ENCODE measurements around the gene CDKL5. TPM values are rescaled to one million over a fixed set of nuclear protein-coding genes. Genes with fewer than 3 reads are reported as not detected.

The CDKL5 gene
- total RNA-seq, 2 experiments from 2014 or later = 2.2 to 2.4 TPM

DNA sequence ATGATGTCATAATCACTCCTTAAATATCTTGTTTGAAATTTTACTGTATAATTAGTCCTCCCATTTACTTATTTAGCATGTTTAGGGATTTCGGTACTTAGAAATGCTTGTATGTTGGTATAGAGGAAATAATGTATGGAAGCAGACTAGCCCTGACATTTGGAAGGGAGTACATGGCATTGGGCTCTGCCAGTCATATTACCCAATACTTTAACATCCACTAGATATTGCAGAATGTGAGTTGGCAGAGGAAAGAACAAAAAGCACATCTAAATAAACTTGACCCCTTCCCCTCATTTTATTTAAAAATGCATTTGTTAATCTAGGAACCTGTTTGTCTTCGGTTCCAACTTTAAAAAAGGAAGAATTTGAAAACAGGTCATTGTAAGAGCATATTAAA is 168.7 kb downstream of the CDKL5 start:
- Mint-ChIP-seq H3K4me3 (no peak overlapping the region), H3K9me3 (no peaks in the 10 kb centered on the region), H3K4me1 (ENCODE audit: low read depth) (no peaks in the 10 kb centered on the region), H3K36me3 (ENCODE audit: low read depth) (peaks cover 25% of the 10 kb centered on the region), H3K27me3 (no peaks in the 10 kb centered on the region), H3K27ac (no peak overlapping the region)
- intact Hi-C loops (cut with DNase I, micrococcal nuclease) = no loop called here
- Histone ChIP-seq H3K9me3 (ENCODE audit: control insufficient read depth in 1 of 2, insufficient read depth in 1 of 2, low read length in 2 of 2) (no peaks in the 10 kb centered on the region), H3K36me3 (ENCODE audit: insufficient read depth, low read length) (no peaks in the 10 kb centered on the region), H3K27ac (ENCODE audit: low read depth in 1 of 2, low read length in 2 of 2) (no peak overlapping the region), H3K27me3 (ENCODE audit: control insufficient read depth in 1 of 2, insufficient read depth in 2 of 2, low read length in 2 of 2) (no peaks in the 10 kb centered on the region), H3K4me3 (ENCODE audit: low read length) (no peak overlapping the region), H3K4me1 (ENCODE audit: insufficient read depth, low read length) (no peaks in the 10 kb centered on the region)
- DNase-seq (no peak), ATAC-seq (ENCODE audit: poor library complexity) (no peak)
- ChIA-PET CTCF (no interaction called here), POLR2A (no interaction called here)
- TF ChIP-seq, protein P1, sequence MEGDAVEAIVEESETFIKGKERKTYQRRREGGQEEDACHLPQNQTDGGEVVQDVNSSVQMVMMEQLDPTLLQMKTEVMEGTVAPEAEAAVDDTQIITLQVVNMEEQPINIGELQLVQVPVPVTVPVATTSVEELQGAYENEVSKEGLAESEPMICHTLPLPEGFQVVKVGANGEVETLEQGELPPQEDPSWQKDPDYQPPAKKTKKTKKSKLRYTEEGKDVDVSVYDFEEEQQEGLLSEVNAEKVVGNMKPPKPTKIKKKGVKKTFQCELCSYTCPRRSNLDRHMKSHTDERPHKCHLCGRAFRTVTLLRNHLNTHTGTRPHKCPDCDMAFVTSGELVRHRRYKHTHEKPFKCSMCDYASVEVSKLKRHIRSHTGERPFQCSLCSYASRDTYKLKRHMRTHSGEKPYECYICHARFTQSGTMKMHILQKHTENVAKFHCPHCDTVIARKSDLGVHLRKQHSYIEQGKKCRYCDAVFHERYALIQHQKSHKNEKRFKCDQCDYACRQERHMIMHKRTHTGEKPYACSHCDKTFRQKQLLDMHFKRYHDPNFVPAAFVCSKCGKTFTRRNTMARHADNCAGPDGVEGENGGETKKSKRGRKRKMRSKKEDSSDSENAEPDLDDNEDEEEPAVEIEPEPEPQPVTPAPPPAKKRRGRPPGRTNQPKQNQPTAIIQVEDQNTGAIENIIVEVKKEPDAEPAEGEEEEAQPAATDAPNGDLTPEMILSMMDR (IDR thresholded peaks at IDR 0.05) = no peak

DNA sequence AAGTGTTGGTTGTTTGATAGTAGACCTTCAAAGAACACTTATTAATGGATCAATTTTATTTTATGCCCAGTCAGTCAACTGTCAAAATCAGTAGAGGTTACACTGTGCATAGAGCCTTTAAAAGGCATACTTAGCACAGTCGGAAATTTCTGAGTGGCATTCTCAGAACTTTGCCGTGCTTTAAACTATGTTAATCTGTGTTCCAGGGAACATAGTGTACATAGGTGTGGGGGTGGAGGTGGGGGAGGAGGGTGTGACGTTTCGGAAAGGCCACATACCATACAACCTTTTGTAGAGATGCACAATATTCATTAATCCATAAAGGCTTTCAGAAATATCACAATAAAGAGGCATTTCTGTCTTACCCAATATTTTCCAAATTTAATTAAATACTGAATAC is 170.7 kb downstream of the CDKL5 start:
- no peak overlapping the region for H3K27ac Mint-ChIP-seq

DNA sequence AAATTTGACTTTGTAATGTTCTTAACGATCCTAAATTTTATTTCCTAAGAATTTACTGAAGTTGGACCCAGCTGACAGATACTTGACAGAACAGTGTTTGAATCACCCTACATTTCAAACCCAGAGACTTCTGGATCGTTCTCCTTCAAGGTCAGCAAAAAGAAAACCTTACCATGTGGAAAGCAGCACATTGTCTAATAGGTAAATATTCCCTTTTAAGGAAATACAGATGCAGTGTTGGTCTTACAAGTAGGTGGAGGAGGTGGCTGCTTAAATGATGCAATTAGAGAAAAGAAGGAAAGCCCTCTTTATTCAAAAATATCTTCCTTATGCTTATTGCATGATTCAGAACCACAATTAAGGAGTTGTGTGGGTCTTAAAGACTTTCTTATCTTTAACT is 173.0 kb downstream of the CDKL5 start:
- no peaks in the 10 kb centered on the region for H3K27me3 ChIP-seq (ENCODE audit: control insufficient read depth in 1 of 2, insufficient read depth in 2 of 2, low read length in 2 of 2)
- no peak for DNase-seq
- no peak for ATAC-seq (ENCODE audit: poor library complexity)
- Mint-ChIP-seq H3K4me3 (no peak overlapping the region), H3K27ac (no peak overlapping the region), H3K36me3 (ENCODE audit: low read depth) (peaks cover 15% of the 10 kb centered on the region), H3K27me3 (no peaks in the 10 kb centered on the region), H3K9me3 (no peaks in the 10 kb centered on the region), H3K4me1 (ENCODE audit: low read depth) (no peaks in the 10 kb centered on the region)
- TF ChIP-seq, protein P1 (IDR thresholded peaks at IDR 0.05) = no peak
- no peaks in the 10 kb centered on the region for H3K9me3 ChIP-seq (ENCODE audit: control insufficient read depth in 1 of 2, insufficient read depth in 1 of 2, low read length in 2 of 2)
- no peak overlapping the region for H3K27ac ChIP-seq (ENCODE audit: low read depth in 1 of 2, low read length in 2 of 2)
- H3K36me3 ChIP-seq (ENCODE audit: insufficient read depth, low read length) = no peaks in the 10 kb centered on the region
- ChIA-PET CTCF (no interaction called here), POLR2A (no interaction called here)
- no peaks in the 10 kb centered on the region for H3K4me1 ChIP-seq (ENCODE audit: insufficient read depth, low read length)
- intact Hi-C loops (cut with DNase I, micrococcal nuclease) = no loop called here
- no peak overlapping the region for H3K4me3 ChIP-seq (ENCODE audit: low read length)

More for the DNA sequence above, 170.7 kb downstream of the CDKL5 start:
- no peaks in the 10 kb centered on the region for H3K4me1 Mint-ChIP-seq (ENCODE audit: low read depth)
- ATAC-seq (ENCODE audit: poor library complexity) (no peak), DNase-seq (no peak)
- TF ChIP-seq, protein P1 (IDR thresholded peaks at IDR 0.05) = no peak
- POLR2A ChIA-PET = no interaction called here
- Histone ChIP-seq H3K27ac (ENCODE audit: low read depth in 1 of 2, low read length in 2 of 2) (no peak overlapping the region), H3K4me1 (ENCODE audit: insufficient read depth, low read length) (no peaks in the 10 kb centered on the region), H3K27me3 (ENCODE audit: control insufficient read depth in 1 of 2, insufficient read depth in 2 of 2, low read length in 2 of 2) (no peaks in the 10 kb centered on the region), H3K36me3 (ENCODE audit: insufficient read depth, low read length) (no peaks in the 10 kb centered on the region), H3K4me3 (ENCODE audit: low read length) (no peak overlapping the region), H3K9me3 (ENCODE audit: control insufficient read depth in 1 of 2, insufficient read depth in 1 of 2, low read length in 2 of 2) (no peaks in the 10 kb centered on the region)
- H3K36me3 Mint-ChIP-seq (ENCODE audit: low read depth) = peaks cover 23% of the 10 kb centered on the region
- CTCF ChIA-PET = no interaction called here
- no peaks in the 10 kb centered on the region for H3K9me3 Mint-ChIP-seq
- intact Hi-C loops (cut with DNase I, micrococcal nuclease) = no loop called here
- H3K4me3 Mint-ChIP-seq = no peak overlapping the region
- H3K27me3 Mint-ChIP-seq = no peaks in the 10 kb centered on the region
